Stimulated activated CD8-positive, alpha-beta memory T cell treated with anti-CD3 and anti-CD28 coated beads, Interleukin-2, amount 100 ng/mL, for 1 hour (primary cell): ENCODE results near the gene HUNK.
"Not testable (repeated sequence)": the region's sequence is repeated elsewhere in the genome, so short reads cannot be mapped to it uniquely, and the experiment has no call there.

Source experiments
- DNase-seq, 2 donors: peaks; one replicate each; pipeline ENCODE4 v3.0.0-alpha.2; 2020; ENCODE audit warnings: low read depth in 2 of 2

The HUNK gene

GRCh38 chr21:31870472-31871193 is 2.2 kb upstream of the HUNK start:
- DNase-seq: no peak

GRCh38 chr21:31871371-31871770 is 1.4 kb upstream of the HUNK start:
- DNase-seq: not testable (repeated sequence)

GRCh38 chr21:31872072-31872451 is 758 bp upstream of the HUNK start:
- DNase-seq: no peak

- DNase-seq: no peak
Measured at GRCh38 chr21:31873275-31873695, 465 bp downstream of the HUNK start.

- peak in 1 of 2 donors; percentile 9 for DNase-seq
Measured at GRCh38 chr21:31873696-31874599, 1.1 kb downstream of the HUNK start.

GRCh38 chr21:31874812-31875212 is 2.0 kb downstream of the HUNK start:
- DNase-seq: no peak

GRCh38 chr21:31875496-31876015 is 2.7 kb downstream of the HUNK start:
- no peak for DNase-seq

GRCh38 chr21:31877463-31877957 is 4.7 kb downstream of the HUNK start:
- no peak for DNase-seq

- DNase-seq: no peak
Measured at GRCh38 chr21:31878831-31879230, 6.0 kb downstream of the HUNK start.

- DNase-seq: no peak
Measured at GRCh38 chr21:31879241-31879650, 6.4 kb downstream of the HUNK start.

- no peak for DNase-seq
Measured at GRCh38 chr21:31879911-31880310, 7.1 kb downstream of the HUNK start.

GRCh38 chr21:31880816-31881215 is 8.0 kb downstream of the HUNK start:
- no peak for DNase-seq

GRCh38 chr21:31882711-31883110 is 9.9 kb downstream of the HUNK start:
- no peak for DNase-seq

GRCh38 chr21:31885146-31885545 is 12.3 kb downstream of the HUNK start:
- no peak for DNase-seq

- no peak for DNase-seq
Measured at GRCh38 chr21:31886915-31887314, 14.1 kb downstream of the HUNK start.

GRCh38 chr21:31887391-31887841 is 14.6 kb downstream of the HUNK start:
- DNase-seq: no peak

GRCh38 chr21:31888936-31889371 is 16.1 kb downstream of the HUNK start:
- DNase-seq: no peak

- DNase-seq: no peak
Measured at GRCh38 chr21:31889460-31889859, 16.6 kb downstream of the HUNK start.

- DNase-seq: no peak
Measured at GRCh38 chr21:31892686-31893085, 19.9 kb downstream of the HUNK start.

GRCh38 chr21:31893851-31894415 is 21.1 kb downstream of the HUNK start:
- DNase-seq: no peak

GRCh38 chr21:31894457-31894856 is 21.6 kb downstream of the HUNK start:
- DNase-seq: no peak
